GM23338 (cell line): ENCODE data around the gene RAB3IL1. TPM values are rescaled to one million over a fixed set of nuclear protein-coding genes. Genes with fewer than 3 reads are reported as not detected.

Source experiments
- ATAC-seq: fragments of 200-7000 bp; cut with Tn5 transposase; 3 replicates; pipeline ENCODE4 v1.9.1; 2020
- DNase-seq: peaks from one replicate; pipeline ENCODE4 v3.0.0-alpha.2; 2015; ENCODE audit warnings: low spot score
- H2AFZ ChIP-seq: fragments of 200-600 bp; sonication (generic); 2 replicates; pipeline ENCODE4 v1.8.0; 2016; ENCODE audit warnings: antibody characterized with exemption, mild to moderate bottlenecking, moderate library complexity
- H3F3A ChIP-seq: fragments of 200-600 bp; sonication (generic); replicated peaks from 2 replicates; pipeline ENCODE4 v1.8.0; 2017; ENCODE audit warnings: antibody characterized with exemption, mixed run types, low read depth
- H3K27ac ChIP-seq: fragments of 200-600 bp; sonication (generic); 2 replicates; pipeline ENCODE4 v1.6.1; 2016; ENCODE audit warnings: low read depth
- H3K27me3 ChIP-seq: fragments of 200-600 bp; sonication (generic); 2 replicates; pipeline ENCODE4 v1.8.0; 2016; ENCODE audit warnings: mild to moderate bottlenecking, mixed run types, moderate library complexity; ENCODE audit not compliant: insufficient read depth
- H3K36me3 ChIP-seq: fragments of 200-600 bp; sonication (generic); 2 replicates; pipeline ENCODE4 v1.8.0; 2016; ENCODE audit warnings: mild to moderate bottlenecking; ENCODE audit not compliant: insufficient read depth
- H3K4me1 ChIP-seq: fragments of 200-600 bp; sonication (generic); 2 replicates; pipeline ENCODE4 v1.8.0; 2016; ENCODE audit warnings: mild to moderate bottlenecking, moderate library complexity; ENCODE audit not compliant: insufficient read depth
- H3K4me2 ChIP-seq: fragments of 200-600 bp; sonication (generic); 2 replicates; pipeline ENCODE4 v1.7.1; 2017; ENCODE audit warnings: mixed run types
- H3K4me3 ChIP-seq: fragments of 200-600 bp; sonication (generic); 2 replicates; pipeline ENCODE4 v1.6.1; 2016; ENCODE audit warnings: mixed run types
- H3K79me2 ChIP-seq: fragments of 200-600 bp; sonication (generic); replicated peaks from 2 replicates; pipeline ENCODE4 v1.8.0; 2017; ENCODE audit warnings: mild to moderate bottlenecking; ENCODE audit not compliant: insufficient read depth
- H3K9me2 ChIP-seq: fragments of 200-600 bp; sonication (generic); 2 replicates; pipeline ENCODE4 v1.8.0; 2017; ENCODE audit not compliant: insufficient read depth
- H4K20me1 ChIP-seq: fragments of 200-600 bp; sonication (generic); replicated peaks from 2 replicates; pipeline ENCODE4 v1.8.0; 2017; ENCODE audit warnings: mild to moderate bottlenecking; ENCODE audit not compliant: insufficient read depth
- H3K27ac Mint-ChIP-seq: 2 replicates; pipeline ENCODE4 v1.8.0; 2020; ENCODE audit warnings: inconsistent platforms, mild to moderate bottlenecking, moderate library complexity, mixed read lengths
- H3K27me3 Mint-ChIP-seq: 3 replicates; pipeline ENCODE4 v1.8.0; 2022; ENCODE audit warnings: low read depth, mild to moderate bottlenecking, moderate library complexity, mixed read lengths, inconsistent platforms; ENCODE audit not compliant: insufficient read depth, poor library complexity
- H3K36me3 Mint-ChIP-seq: 3 replicates; pipeline ENCODE4 v1.8.0; 2021; ENCODE audit warnings: low read depth, mild to moderate bottlenecking, inconsistent platforms, moderate library complexity, mixed read lengths
- H3K4me1 Mint-ChIP-seq: 3 replicates; pipeline ENCODE4 v1.8.0; 2020; ENCODE audit warnings: mild to moderate bottlenecking, inconsistent platforms, mixed read lengths
- H3K4me3 Mint-ChIP-seq: 3 replicates; pipeline ENCODE4 v1.8.0; 2021; ENCODE audit warnings: moderate library complexity, mild to moderate bottlenecking, inconsistent platforms, mixed read lengths
- H3K9me3 Mint-ChIP-seq: 3 replicates; pipeline ENCODE4 v1.8.0; 2020; ENCODE audit warnings: moderate library complexity, mild to moderate bottlenecking, inconsistent platforms, mixed read lengths
- EZH2 ChIP-seq: fragments of 200-600 bp; sonication (generic); IDR thresholded peaks from one replicate; pipeline ENCODE4 v1.8.0; 2017; ENCODE audit warnings: antibody characterized with exemption, mild to moderate bottlenecking, low read depth; ENCODE audit not compliant: unreplicated experiment
- EZH2phosphoT487 ChIP-seq: fragments of 200-600 bp; sonication (generic); IDR thresholded peaks from one replicate; pipeline ENCODE4 v1.8.1; 2018; ENCODE audit warnings: antibody characterized with exemption; ENCODE audit not compliant: unreplicated experiment
- JUNB ChIP-seq: IDR thresholded peaks from one replicate; pipeline ENCODE4 v1.6.1; 2016; ENCODE audit warnings: antibody characterized with exemption; ENCODE audit not compliant: unreplicated experiment
- NANOG ChIP-seq: IDR thresholded peaks from 2 replicates; pipeline ENCODE4 v1.6.1; 2016; ENCODE audit warnings: antibody characterized with exemption, borderline replicate concordance
- POLR2AphosphoS5 ChIP-seq: IDR thresholded peaks from 2 replicates; pipeline ENCODE4 v1.6.1; 2016; ENCODE audit warnings: antibody characterized with exemption, low read depth
- STAT1 ChIP-seq: IDR thresholded peaks from one replicate; pipeline ENCODE4 v1.6.1; 2016; ENCODE audit warnings: antibody characterized with exemption; ENCODE audit not compliant: unreplicated experiment
- ZNF331 ChIP-seq: fragments of 250-450 bp; sonication (Bioruptor Pico); IDR thresholded peaks from 2 replicates; pipeline ENCODE4 v1.5.0; 2020; ENCODE audit warnings: low read depth, mild to moderate bottlenecking, moderate library complexity
- polyA plus RNA-seq: library from polyadenylated mRNA; unstranded; fragments of >200 nt; fragmentation: Nextera tagmentation; extraction: Ambion mirVana; gene quantifications from 2 replicates; pipeline ENCODE4 v1.2.1, GENCODE V29; 2016
- total RNA-seq: library from RNA; depleted of rRNA; stranded (reverse); fragments of >200 nt; shearing (Covaris generic); gene quantifications from 2 replicates; pipeline ENCODE4 v1.2.3, GENCODE V29; 2014
- TF ChIP-seq, protein P1 (sequence below): fragments of 250-450 bp; sonication (Bioruptor Pico); IDR thresholded peaks from 2 replicates; pipeline ENCODE4 v1.5.0; 2020; ENCODE audit warnings: mild to moderate bottlenecking, moderate library complexity
- TF ChIP-seq, protein P2 (sequence below), 2 experiments: fragments of 200-600 bp in 1 of 2; sonication (generic) in 1 of 2; conservative IDR thresholded peaks; 2 replicates each; pipeline versions ENCODE4 v1.5.1 to v1.6.1; 2016 to 2017; ENCODE audit warnings: antibody characterized with exemption in 2 of 2, low read depth in 2 of 2, mild to moderate bottlenecking in 2 of 2, moderate library complexity in 1 of 2
- TF ChIP-seq, protein P3 (sequence below): IDR thresholded peaks from 2 replicates; pipeline ENCODE4 v1.6.1; 2016; ENCODE audit warnings: antibody characterized with exemption

The RAB3IL1 gene
- total and polyA plus RNA-seq, 2 experiments from 2014 or later: 2.7 to 3.4 TPM

DNA sequence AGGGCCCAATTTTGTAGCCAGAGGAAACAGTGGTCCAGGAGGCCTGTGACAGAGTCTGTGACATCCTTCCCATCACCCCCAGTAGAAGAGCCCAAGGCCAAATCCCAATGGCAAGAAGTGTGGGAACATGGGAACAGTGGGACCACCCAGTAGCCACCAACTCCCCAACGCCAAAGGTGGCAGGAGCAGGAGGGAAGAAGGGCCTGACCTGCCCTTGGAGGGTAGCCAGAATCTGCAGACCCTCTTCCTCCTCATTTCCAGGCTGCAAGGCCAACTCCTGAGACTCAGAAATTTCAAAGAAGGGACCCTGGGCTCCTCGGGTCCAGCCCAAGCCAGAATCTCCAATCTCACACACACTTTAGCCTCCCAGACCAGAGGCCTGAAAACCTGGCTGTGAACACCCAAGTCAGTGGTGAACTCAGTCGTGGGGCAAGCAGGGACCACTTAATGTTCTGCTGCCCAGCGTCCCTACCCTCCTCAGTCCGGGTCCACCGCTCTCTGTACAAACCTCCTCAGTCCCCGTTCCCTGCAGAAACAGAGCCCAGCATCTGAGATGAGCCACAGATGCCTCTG lies 6.2 kb downstream of the RAB3IL1 start (continued):
- TF ChIP-seq, protein P1, sequence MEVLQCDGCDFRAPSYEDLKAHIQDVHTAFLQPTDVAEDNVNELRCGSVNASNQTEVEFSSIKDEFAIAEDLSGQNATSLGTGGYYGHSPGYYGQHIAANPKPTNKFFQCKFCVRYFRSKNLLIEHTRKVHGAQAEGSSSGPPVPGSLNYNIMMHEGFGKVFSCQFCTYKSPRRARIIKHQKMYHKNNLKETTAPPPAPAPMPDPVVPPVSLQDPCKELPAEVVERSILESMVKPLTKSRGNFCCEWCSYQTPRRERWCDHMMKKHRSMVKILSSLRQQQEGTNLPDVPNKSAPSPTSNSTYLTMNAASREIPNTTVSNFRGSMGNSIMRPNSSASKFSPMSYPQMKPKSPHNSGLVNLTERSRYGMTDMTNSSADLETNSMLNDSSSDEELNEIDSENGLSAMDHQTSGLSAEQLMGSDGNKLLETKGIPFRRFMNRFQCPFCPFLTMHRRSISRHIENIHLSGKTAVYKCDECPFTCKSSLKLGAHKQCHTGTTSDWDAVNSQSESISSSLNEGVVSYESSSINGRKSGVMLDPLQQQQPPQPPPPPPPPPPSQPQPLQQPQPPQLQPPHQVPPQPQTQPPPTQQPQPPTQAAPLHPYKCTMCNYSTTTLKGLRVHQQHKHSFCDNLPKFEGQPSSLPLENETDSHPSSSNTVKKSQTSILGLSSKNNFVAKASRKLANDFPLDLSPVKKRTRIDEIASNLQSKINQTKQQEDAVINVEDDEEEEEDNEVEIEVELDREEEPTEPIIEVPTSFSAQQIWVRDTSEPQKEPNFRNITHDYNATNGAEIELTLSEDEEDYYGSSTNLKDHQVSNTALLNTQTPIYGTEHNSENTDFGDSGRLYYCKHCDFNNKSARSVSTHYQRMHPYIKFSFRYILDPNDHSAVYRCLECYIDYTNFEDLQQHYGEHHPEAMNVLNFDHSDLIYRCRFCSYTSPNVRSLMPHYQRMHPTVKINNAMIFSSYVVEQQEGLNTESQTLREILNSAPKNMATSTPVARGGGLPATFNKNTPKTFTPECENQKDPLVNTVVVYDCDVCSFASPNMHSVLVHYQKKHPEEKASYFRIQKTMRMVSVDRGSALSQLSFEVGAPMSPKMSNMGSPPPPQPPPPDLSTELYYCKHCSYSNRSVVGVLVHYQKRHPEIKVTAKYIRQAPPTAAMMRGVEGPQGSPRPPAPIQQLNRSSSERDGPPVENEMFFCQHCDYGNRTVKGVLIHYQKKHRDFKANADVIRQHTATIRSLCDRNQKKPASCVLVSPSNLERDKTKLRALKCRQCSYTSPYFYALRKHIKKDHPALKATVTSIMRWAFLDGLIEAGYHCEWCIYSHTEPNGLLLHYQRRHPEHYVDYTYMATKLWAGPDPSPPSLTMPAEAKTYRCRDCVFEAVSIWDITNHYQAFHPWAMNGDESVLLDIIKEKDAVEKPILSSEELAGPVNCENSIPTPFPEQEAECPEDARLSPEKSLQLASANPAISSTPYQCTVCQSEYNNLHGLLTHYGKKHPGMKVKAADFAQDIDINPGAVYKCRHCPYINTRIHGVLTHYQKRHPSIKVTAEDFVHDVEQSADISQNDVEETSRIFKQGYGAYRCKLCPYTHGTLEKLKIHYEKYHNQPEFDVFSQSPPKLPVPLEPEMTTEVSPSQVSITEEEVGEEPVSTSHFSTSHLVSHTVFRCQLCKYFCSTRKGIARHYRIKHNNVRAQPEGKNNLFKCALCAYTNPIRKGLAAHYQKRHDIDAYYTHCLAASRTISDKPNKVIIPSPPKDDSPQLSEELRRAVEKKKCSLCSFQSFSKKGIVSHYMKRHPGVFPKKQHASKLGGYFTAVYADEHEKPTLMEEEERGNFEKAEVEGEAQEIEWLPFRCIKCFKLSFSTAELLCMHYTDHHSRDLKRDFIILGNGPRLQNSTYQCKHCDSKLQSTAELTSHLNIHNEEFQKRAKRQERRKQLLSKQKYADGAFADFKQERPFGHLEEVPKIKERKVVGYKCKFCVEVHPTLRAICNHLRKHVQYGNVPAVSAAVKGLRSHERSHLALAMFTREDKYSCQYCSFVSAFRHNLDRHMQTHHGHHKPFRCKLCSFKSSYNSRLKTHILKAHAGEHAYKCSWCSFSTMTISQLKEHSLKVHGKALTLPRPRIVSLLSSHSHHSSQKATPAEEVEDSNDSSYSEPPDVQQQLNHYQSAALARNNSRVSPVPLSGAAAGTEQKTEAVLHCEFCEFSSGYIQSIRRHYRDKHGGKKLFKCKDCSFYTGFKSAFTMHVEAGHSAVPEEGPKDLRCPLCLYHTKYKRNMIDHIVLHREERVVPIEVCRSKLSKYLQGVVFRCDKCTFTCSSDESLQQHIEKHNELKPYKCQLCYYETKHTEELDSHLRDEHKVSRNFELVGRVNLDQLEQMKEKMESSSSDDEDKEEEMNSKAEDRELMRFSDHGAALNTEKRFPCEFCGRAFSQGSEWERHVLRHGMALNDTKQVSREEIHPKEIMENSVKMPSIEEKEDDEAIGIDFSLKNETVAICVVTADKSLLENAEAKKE (CRISPR knock-in tag): no peak
- TF ChIP-seq EZH2phosphoT487: no peak

DNA sequence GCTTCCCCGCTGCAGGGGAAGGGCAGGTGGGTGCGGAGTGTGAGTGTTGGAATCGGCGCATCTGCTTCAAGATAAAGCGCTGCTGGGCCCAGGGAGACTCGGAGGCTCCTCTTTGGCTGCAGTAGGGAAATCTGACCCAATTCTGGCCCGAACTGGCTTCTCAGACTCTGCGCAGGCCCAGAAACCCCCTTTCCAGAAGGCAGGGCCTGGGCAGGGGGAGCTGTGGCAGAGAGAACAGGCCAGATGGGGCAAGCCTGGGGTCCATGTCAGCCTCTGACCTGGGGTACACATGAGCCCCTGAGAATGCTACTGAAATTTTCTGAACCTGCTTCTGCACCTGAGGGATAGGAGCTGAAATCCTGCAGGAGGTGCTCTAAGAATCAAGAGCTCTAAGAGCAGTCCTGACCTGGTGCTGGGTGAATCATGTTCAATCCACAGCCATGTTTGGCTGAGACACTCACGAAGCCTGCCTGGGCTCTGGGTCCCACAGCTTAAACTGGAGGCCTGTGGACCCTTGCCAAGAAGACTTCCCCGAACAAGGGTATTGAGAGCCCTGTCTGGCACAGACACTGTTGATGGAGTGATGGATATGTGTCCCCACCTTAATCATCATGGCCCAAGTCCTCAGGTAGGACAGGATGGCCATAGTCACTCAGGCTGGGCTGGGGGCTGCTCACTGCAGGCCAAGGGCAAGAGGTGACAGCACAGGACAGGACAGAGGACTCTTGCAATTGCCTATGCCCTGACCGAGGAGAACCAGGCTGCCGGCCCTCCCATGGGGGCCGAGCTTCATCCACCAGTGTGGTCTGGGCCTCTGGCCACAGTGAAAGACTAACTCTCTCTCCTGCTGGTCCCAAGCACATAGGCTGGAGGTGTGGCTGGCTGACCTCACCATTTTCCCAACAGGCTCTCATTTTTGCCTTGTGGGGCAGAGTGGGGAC lies 6.9 kb downstream of the RAB3IL1 start:
- Histone ChIP-seq H4K20me1 (no peaks in the 10 kb centered on the region), H3K79me2 (no peaks in the 10 kb centered on the region), H3K9me2 (no peaks in the 10 kb centered on the region), H3K36me3 (no peaks in the 10 kb centered on the region; the same call in 1 of the 2 replicates), H3K4me2 (no peak overlapping the region), H3K27ac (no peak overlapping the region), H3F3A (no peaks in the 10 kb centered on the region), H2AFZ (no peak overlapping the region), H3K4me1 (peaks cover 10% of the 10 kb centered on the region; the same call in 1 of the 2 replicates), H3K4me3 (no peak overlapping the region), H3K27me3 (no peaks in the 10 kb centered on the region)
- Mint-ChIP-seq H3K27me3 (peaks cover 15% of the 10 kb centered on the region), H3K36me3 (no peaks in the 10 kb centered on the region), H3K27ac (no peak overlapping the region), H3K4me3 (no peak overlapping the region), H3K9me3 (no peaks in the 10 kb centered on the region; the same call in 2 of the 3 replicates), H3K4me1 (peaks cover 15% of the 10 kb centered on the region)
- no peak for ATAC-seq
- no peak for DNase-seq
- TF ChIP-seq EZH2phosphoT487: no peak
- TF ChIP-seq, protein P2, sequence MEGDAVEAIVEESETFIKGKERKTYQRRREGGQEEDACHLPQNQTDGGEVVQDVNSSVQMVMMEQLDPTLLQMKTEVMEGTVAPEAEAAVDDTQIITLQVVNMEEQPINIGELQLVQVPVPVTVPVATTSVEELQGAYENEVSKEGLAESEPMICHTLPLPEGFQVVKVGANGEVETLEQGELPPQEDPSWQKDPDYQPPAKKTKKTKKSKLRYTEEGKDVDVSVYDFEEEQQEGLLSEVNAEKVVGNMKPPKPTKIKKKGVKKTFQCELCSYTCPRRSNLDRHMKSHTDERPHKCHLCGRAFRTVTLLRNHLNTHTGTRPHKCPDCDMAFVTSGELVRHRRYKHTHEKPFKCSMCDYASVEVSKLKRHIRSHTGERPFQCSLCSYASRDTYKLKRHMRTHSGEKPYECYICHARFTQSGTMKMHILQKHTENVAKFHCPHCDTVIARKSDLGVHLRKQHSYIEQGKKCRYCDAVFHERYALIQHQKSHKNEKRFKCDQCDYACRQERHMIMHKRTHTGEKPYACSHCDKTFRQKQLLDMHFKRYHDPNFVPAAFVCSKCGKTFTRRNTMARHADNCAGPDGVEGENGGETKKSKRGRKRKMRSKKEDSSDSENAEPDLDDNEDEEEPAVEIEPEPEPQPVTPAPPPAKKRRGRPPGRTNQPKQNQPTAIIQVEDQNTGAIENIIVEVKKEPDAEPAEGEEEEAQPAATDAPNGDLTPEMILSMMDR (conservative IDR thresholded peaks at IDR 0.05; ENCODE audit: low read depth in 2 of 2): no peak
- TF ChIP-seq, protein P3, sequence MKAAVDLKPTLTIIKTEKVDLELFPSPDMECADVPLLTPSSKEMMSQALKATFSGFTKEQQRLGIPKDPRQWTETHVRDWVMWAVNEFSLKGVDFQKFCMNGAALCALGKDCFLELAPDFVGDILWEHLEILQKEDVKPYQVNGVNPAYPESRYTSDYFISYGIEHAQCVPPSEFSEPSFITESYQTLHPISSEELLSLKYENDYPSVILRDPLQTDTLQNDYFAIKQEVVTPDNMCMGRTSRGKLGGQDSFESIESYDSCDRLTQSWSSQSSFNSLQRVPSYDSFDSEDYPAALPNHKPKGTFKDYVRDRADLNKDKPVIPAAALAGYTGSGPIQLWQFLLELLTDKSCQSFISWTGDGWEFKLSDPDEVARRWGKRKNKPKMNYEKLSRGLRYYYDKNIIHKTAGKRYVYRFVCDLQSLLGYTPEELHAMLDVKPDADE: no peak
- no peak for TF ChIP-seq POLR2AphosphoS5
- TF ChIP-seq EZH2: no peak
- no peak for TF ChIP-seq JUNB
- no peak for TF ChIP-seq NANOG
- TF ChIP-seq STAT1: no peak
- no peak for TF ChIP-seq ZNF331
